AG04450 (cell line): ENCODE measurements around the gene PPP2R2B. TPM values are rescaled to one million over a fixed set of nuclear protein-coding genes. Genes with fewer than 3 reads are reported as not detected.

Experiments used
- CTCF ChIA-PET: fragments of 300-600, 350-600 bp; formaldehyde crosslinking; extraction: SDS; loops from one replicate; lab custom pipeline; 2022; ENCODE audit warnings: antibody characterized with exemption, inconsistent platforms; lab: Charles Lee
- POLR2A ChIA-PET: fragments of 350-600 bp; formaldehyde crosslinking; extraction: SDS; loops from one replicate; lab custom pipeline; 2021; ENCODE audit warnings: antibody characterized with exemption, inconsistent platforms; lab: Yijun Ruan, JAX
- DNase-seq: peaks from one replicate; pipeline ENCODE4 v3.0.0-alpha.2; 2011; ENCODE audit warnings: low read depth, low spot score
- H3K27ac ChIP-seq: one replicate; pipeline ENCODE4 v1.5.1; 2012; ENCODE audit warnings: low read depth, low read length, control low read depth
- H3K27me3 ChIP-seq: one replicate; pipeline ENCODE4 v1.6.0; 2012; ENCODE audit warnings: low read length; ENCODE audit not compliant: control insufficient read depth, insufficient read depth
- H3K4me3 ChIP-seq: 2 replicates; pipeline ENCODE4 v1.5.1; 2011; ENCODE audit warnings: mild to moderate bottlenecking, low read depth, low read length, control low read depth
- H3K9me3 ChIP-seq: 2 replicates; pipeline ENCODE4 v1.5.1; 2012; ENCODE audit warnings: low read length; ENCODE audit not compliant: control insufficient read depth, insufficient read depth
- CTCF ChIP-seq: IDR thresholded peaks from 2 replicates; pipeline ENCODE4 v1.5.1; 2011; ENCODE audit warnings: low read depth, low read length, control low read depth, inconsistent platforms
- polyA plus RNA-seq: library from polyadenylated mRNA; depleted of rRNA; stranded (reverse); fragments of >200 nt; gene quantifications from 2 replicates; pipeline ENCODE4 v1.2.3, GENCODE V29; 2011

The PPP2R2B gene
- polyA plus RNA-seq, 1 experiment = not detected

- H3K27me3 ChIP-seq = no peaks in the 10 kb centered on the region
These were observed 270.8 kb downstream of the PPP2R2B start for GRCh38 chr5:146607659-146608332.

GRCh38 chr5:146606893-146607292, 271.7 kb downstream of the PPP2R2B start:
- no peak for TF ChIP-seq CTCF
- Histone ChIP-seq H3K9me3 (no peaks in the 10 kb centered on the region), H3K4me3 (no peak overlapping the region), H3K27ac (no peak overlapping the region), H3K27me3 (no peaks in the 10 kb centered on the region)
- no peak for DNase-seq
- ChIA-PET POLR2A (no interaction called here), CTCF (no interaction called here)

More at GRCh38 chr5:146607659-146608332, 270.8 kb downstream of the PPP2R2B start:
- no peak overlapping the region for H3K27ac ChIP-seq
- no peak for DNase-seq
- ChIA-PET CTCF (no interaction called here), POLR2A (no interaction called here)
- no peak for TF ChIP-seq CTCF
- H3K9me3 ChIP-seq = no peaks in the 10 kb centered on the region
- H3K4me3 ChIP-seq = no peak overlapping the region

- ChIA-PET CTCF (no interaction called here), POLR2A (no interaction called here)
- DNase-seq = no peak
- H3K9me3 ChIP-seq = no peaks in the 10 kb centered on the region
- TF ChIP-seq CTCF = no peak
- no peak overlapping the region for H3K4me3 ChIP-seq
- H3K27ac ChIP-seq = no peak overlapping the region
- no peaks in the 10 kb centered on the region for H3K27me3 ChIP-seq
These were observed 278.2 kb downstream of the PPP2R2B start for GRCh38 chr5:146600376-146600775.

- Histone ChIP-seq H3K9me3 (no peaks in the 10 kb centered on the region), H3K27ac (no peak overlapping the region), H3K4me3 (no peak overlapping the region), H3K27me3 (no peaks in the 10 kb centered on the region)
- no peak for DNase-seq
- ChIA-PET POLR2A (no interaction called here), CTCF (no interaction called here)
- TF ChIP-seq CTCF = no peak
These were observed 279.3 kb downstream of the PPP2R2B start for GRCh38 chr5:146599261-146599660.

GRCh38 chr5:146595088-146595487, 283.5 kb downstream of the PPP2R2B start:
- Histone ChIP-seq H3K4me3 (no peak overlapping the region), H3K27me3 (no peaks in the 10 kb centered on the region), H3K9me3 (no peaks in the 10 kb centered on the region), H3K27ac (no peak overlapping the region)
- ChIA-PET CTCF (interaction anchor here (0.7 kb wide), 1 partner anchor 61 kb away, joined by 3 read pairs; no protein-coding TSS in a partner anchor), POLR2A (no interaction called here)
- DNase-seq = no peak
- no peak for TF ChIP-seq CTCF
